ENCODE data around the gene CNTN5.

DNA sequence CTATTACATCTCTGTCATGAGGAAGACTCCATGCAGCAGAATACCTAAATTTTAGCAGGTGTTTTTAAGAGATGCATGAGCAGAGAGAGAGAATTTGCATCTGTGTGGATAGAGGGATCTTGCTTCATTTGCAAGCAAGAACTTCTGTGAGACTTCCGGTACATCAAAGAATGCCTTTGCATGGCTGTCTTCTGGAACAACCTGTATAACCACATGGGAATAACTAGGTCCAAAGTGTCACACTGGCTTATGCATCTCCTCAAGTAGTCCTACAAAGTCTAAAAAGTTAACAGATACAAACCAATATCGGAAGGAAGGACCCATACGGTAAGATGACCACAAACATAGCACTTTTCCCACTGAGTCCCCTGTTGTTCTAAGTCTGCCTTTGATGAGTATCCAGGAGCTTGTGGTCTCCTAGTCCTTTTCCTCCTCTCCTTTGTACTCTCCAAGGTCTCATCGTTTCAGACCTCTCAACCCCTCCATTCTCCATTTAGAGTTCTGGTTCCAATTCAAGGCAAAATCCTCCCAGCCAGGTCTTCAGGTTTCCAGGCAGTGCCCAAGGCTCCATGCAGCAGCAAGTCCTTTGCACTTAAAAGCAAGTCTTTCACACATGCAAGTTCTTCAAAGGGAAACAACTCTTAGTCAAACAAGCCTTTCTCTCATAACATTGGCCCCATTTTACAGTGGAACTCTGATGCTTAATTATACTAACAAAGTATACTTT, 1084.7 kb downstream of the CNTN5 start:
- no peak for TF ChIP-seq POLR2A (IDR thresholded peaks at IDR 0.05)
- TF ChIP-seq, protein P1, sequence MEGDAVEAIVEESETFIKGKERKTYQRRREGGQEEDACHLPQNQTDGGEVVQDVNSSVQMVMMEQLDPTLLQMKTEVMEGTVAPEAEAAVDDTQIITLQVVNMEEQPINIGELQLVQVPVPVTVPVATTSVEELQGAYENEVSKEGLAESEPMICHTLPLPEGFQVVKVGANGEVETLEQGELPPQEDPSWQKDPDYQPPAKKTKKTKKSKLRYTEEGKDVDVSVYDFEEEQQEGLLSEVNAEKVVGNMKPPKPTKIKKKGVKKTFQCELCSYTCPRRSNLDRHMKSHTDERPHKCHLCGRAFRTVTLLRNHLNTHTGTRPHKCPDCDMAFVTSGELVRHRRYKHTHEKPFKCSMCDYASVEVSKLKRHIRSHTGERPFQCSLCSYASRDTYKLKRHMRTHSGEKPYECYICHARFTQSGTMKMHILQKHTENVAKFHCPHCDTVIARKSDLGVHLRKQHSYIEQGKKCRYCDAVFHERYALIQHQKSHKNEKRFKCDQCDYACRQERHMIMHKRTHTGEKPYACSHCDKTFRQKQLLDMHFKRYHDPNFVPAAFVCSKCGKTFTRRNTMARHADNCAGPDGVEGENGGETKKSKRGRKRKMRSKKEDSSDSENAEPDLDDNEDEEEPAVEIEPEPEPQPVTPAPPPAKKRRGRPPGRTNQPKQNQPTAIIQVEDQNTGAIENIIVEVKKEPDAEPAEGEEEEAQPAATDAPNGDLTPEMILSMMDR (IDR thresholded peaks at IDR 0.05), result no peak
